ENCODE results near the gene CHN1.

DNA sequence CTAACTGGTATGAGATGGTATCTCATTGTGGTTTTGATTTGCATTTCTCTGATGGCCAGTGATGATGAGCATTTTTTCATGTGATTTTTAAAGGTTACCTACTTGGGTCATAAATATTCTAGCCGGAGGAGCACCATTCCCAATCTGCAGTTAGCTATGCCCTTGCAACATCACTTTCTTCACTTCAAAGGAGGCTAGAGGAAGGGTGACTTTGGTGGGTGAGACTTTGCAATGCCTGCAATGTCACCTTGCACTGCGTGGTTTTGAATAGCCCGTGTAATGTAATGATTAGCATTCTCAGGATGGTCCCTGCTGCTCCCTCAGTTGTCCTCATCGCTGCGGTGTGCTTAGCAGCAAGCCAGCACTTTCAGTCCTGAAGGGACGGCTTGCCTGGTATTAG lies 184.8 kb downstream of the CHN1 start:
- TF ChIP-seq, protein P1, sequence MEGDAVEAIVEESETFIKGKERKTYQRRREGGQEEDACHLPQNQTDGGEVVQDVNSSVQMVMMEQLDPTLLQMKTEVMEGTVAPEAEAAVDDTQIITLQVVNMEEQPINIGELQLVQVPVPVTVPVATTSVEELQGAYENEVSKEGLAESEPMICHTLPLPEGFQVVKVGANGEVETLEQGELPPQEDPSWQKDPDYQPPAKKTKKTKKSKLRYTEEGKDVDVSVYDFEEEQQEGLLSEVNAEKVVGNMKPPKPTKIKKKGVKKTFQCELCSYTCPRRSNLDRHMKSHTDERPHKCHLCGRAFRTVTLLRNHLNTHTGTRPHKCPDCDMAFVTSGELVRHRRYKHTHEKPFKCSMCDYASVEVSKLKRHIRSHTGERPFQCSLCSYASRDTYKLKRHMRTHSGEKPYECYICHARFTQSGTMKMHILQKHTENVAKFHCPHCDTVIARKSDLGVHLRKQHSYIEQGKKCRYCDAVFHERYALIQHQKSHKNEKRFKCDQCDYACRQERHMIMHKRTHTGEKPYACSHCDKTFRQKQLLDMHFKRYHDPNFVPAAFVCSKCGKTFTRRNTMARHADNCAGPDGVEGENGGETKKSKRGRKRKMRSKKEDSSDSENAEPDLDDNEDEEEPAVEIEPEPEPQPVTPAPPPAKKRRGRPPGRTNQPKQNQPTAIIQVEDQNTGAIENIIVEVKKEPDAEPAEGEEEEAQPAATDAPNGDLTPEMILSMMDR (IDR thresholded peaks at IDR 0.05), result no peak
- no peak for TF ChIP-seq GABPA (IDR thresholded peaks at IDR 0.05; ENCODE audit: low read depth)
- no peak for TF ChIP-seq CHD2 (IDR thresholded peaks at IDR 0.05; ENCODE audit: low read length, partially characterized antibody)
- no peak for TF ChIP-seq SIN3A (IDR thresholded peaks at IDR 0.05; ENCODE audit: borderline replicate concordance, low read depth, low read length)
- no peak for TF ChIP-seq SMC3 (IDR thresholded peaks at IDR 0.05; ENCODE audit: low read depth, low read length)
- no peak for TF ChIP-seq EP300 (IDR thresholded peaks at IDR 0.05; ENCODE audit: borderline replicate concordance in 1 of 2, low read depth in 1 of 2, low read length in 1 of 2)
- TF ChIP-seq MEF2A (IDR thresholded peaks at IDR 0.05; ENCODE audit: borderline replicate concordance, low read depth), result no peak
- no peak for TF ChIP-seq POLR2AphosphoS5 (IDR thresholded peaks at IDR 0.05; ENCODE audit: low read depth, low read length)
- TF ChIP-seq TCF12 (IDR thresholded peaks at IDR 0.05), result no peak
- no peak for TF ChIP-seq EZH2phosphoT487 (IDR thresholded peaks at IDR 0.05; ENCODE audit: borderline replicate concordance, low read depth)
